GM12878 (cell line): ENCODE data around the gene CBX8. TPM values are rescaled to one million over a fixed set of nuclear protein-coding genes. Genes with fewer than 3 reads are reported as not detected.
A peak's percentile ranks its signal among the peaks of the same experiment; 100 is the strongest.

Source experiments
- ATAC-seq: fragments of 200-7000 bp; cut with Tn5 transposase; 3 replicates; pipeline ENCODE4 v1.9.1; 2020; ENCODE audit warnings: mild to moderate bottlenecking, moderate library complexity
- BruUV-seq: library from RNA; stranded (reverse); fragments of 400-500 nt; replicated peaks from 2 replicates; lab custom pipeline; 2021; lab: Mats Ljungman, UMichigan
- CTCF ChIA-PET: fragments of 300-600 bp; sonication (Branson Sonifier 250); formaldehyde crosslinking; extraction: SDS; loops from one replicate; lab custom pipeline; 2021; ENCODE audit warnings: inconsistent platforms; lab: Yijun Ruan, JAX
- POLR2A ChIA-PET: fragments of 350-600 bp; formaldehyde crosslinking; extraction: SDS; loops from one replicate; lab custom pipeline; 2021; ENCODE audit warnings: inconsistent platforms; lab: Charles Lee
- RAD21 ChIA-PET: fragments of 300-600 bp; sonication (Branson Sonifier 250); formaldehyde crosslinking; loops from one replicate; lab custom pipeline; 2023; ENCODE audit warnings: antibody characterized with exemption; ENCODE audit not compliant: unreplicated experiment; lab: Charles Lee
- SMC1A ChIA-PET: fragments of 300-600 bp; sonication (Branson Sonifier 250); formaldehyde crosslinking; loops from one replicate; lab custom pipeline; 2023; ENCODE audit not compliant: unreplicated experiment, uncharacterized antibody; lab: Charles Lee
- DNase-seq: peaks from one replicate; pipeline ENCODE4 v3.0.0-alpha.2; 2011; ENCODE audit warnings: low read depth, low spot score
- FAIRE-seq: peaks from 3 replicates; lab custom pipeline; 2011; peaks lifted over from hg19 to GRCh38; lab: Jason Lieb, UNC
- H2AFZ ChIP-seq: 2 replicates; pipeline ENCODE4 v1.6.0; 2011; ENCODE audit warnings: low read depth, low read length, control low read depth; ENCODE audit not compliant: control insufficient read depth
- H3K27ac ChIP-seq: 2 replicates; pipeline ENCODE4 v1.5.1; 2011; ENCODE audit warnings: control low read depth; ENCODE audit not compliant: control insufficient read depth, insufficient read depth
- H3K27me3 ChIP-seq, 2 experiments: replicated peaks in 1 of 2; 2 replicates each; pipeline versions ENCODE4 v1.6.0 to v1.6.1; 2011; ENCODE audit warnings: low read length in 1 of 2; ENCODE audit not compliant: control insufficient read depth in 2 of 2, insufficient read depth in 2 of 2
- H3K36me3 ChIP-seq, 2 experiments: 2 replicates each; pipeline ENCODE4 v1.5.1; 2011; ENCODE audit warnings: low read length in 1 of 2; ENCODE audit not compliant: control insufficient read depth in 2 of 2, insufficient read depth in 2 of 2
- H3K4me1 ChIP-seq: 2 replicates; pipeline ENCODE4 v1.6.1; 2011; ENCODE audit warnings: mild to moderate bottlenecking, low read length, moderate library complexity, mixed read lengths; ENCODE audit not compliant: control insufficient read depth, insufficient read depth
- H3K4me2 ChIP-seq: 2 replicates; pipeline ENCODE4 v1.6.0; 2011; ENCODE audit warnings: control low read depth; ENCODE audit not compliant: control insufficient read depth, insufficient read depth
- H3K4me3 ChIP-seq: fragments of 200-600 bp; sonication (generic); 2 replicates; pipeline ENCODE4 v1.5.1; 2016
- H3K79me2 ChIP-seq: 2 replicates; pipeline ENCODE4 v1.6.0; 2011; ENCODE audit warnings: low read length; ENCODE audit not compliant: control insufficient read depth, insufficient read depth
- H3K9ac ChIP-seq: 2 replicates; pipeline ENCODE4 v1.8.0; 2011; ENCODE audit warnings: low read length, control low read depth, mixed read lengths; ENCODE audit not compliant: control insufficient read depth, insufficient read depth
- H3K9me3 ChIP-seq: replicated peaks from 3 replicates; pipeline ENCODE4 v1.5.1; 2011; ENCODE audit warnings: mild to moderate bottlenecking, low read length; ENCODE audit not compliant: control insufficient read depth, insufficient read depth
- H4K20me1 ChIP-seq: 2 replicates; pipeline ENCODE4 v1.6.0; 2011; ENCODE audit not compliant: control insufficient read depth, insufficient read depth
- CBX3 ChIP-seq: fragments of 200-600 bp; sonication (generic); IDR thresholded peaks from 2 replicates; pipeline ENCODE4 v1.6.1; 2016; ENCODE audit warnings: low read depth, borderline replicate concordance
- EED ChIP-seq: sonication (generic); IDR thresholded peaks from 2 replicates; pipeline ENCODE4 v1.6.1; 2016; ENCODE audit warnings: antibody characterized with exemption, low read depth
- IKZF1 ChIP-seq: fragments of 450-650 bp; conservative IDR thresholded peaks from 2 replicates; pipeline ENCODE4 v1.6.1; 2017; ENCODE audit warnings: antibody characterized with exemption, mild to moderate bottlenecking
- IKZF2 ChIP-seq, 2 experiments: fragments of 450-650 bp; IDR thresholded peaks; 2 replicates each; pipeline ENCODE4 v1.6.1; 2017; ENCODE audit warnings: mild to moderate bottlenecking in 2 of 2, moderate library complexity in 2 of 2
- LARP7 ChIP-seq: fragments of 450-650 bp; IDR thresholded peaks from 2 replicates; pipeline ENCODE4 v1.6.1; 2017; ENCODE audit warnings: mild to moderate bottlenecking
- MEF2A ChIP-seq: IDR thresholded peaks from 2 replicates; pipeline ENCODE4 v1.6.1; 2011; ENCODE audit warnings: low read depth, mild to moderate bottlenecking, low read length, moderate library complexity; ENCODE audit not compliant: insufficient read depth
- NFXL1 ChIP-seq: fragments of 450-650 bp; IDR thresholded peaks from 2 replicates; pipeline ENCODE4 v1.6.1; 2017; ENCODE audit warnings: antibody characterized with exemption, mild to moderate bottlenecking, borderline replicate concordance
- NFYA ChIP-seq: IDR thresholded peaks from 2 replicates; pipeline ENCODE4 v1.6.1; 2011; ENCODE audit warnings: low read depth, mild to moderate bottlenecking, low read length, improper control_type of control experiment, borderline replicate concordance
- PAX8 ChIP-seq: fragments of 450-650 bp; IDR thresholded peaks from 2 replicates; pipeline ENCODE4 v1.6.1; 2017; ENCODE audit warnings: mild to moderate bottlenecking, moderate library complexity
- SMAD1 ChIP-seq: fragments of 450-650 bp; IDR thresholded peaks from 2 replicates; pipeline ENCODE4 v1.6.1; 2018; ENCODE audit warnings: mild to moderate bottlenecking, low read depth; ENCODE audit not compliant: partially characterized antibody
- SREBF1 ChIP-seq: IDR thresholded peaks from 2 replicates; pipeline ENCODE4 v1.6.1; 2012; ENCODE audit warnings: mild to moderate bottlenecking, low read length
- SUZ12 ChIP-seq: fragments of 200-600 bp; sonication (generic); IDR thresholded peaks from one replicate; pipeline ENCODE4 v1.6.1; 2018; ENCODE audit warnings: antibody characterized with exemption, mild to moderate bottlenecking; ENCODE audit not compliant: unreplicated experiment
- ZNF274 ChIP-seq: IDR thresholded peaks from one replicate; pipeline ENCODE4 v1.8.0; 2011; ENCODE audit not compliant: insufficient read length, insufficient read depth
- WGBS: methylation state at CpG from one replicate; pipeline ENCODE4 v1.1.6; 2016; ENCODE audit warnings: low lambda C conversion rate; ENCODE audit not compliant: insufficient replicate concordance, insufficient coverage; ENCODE audit errors: missing lambda C conversion rate; 5-methylcytosine and 5-hydroxymethylcytosine counted together
- in situ Hi-C: fragments of 300-500 bp; cut with MboI; formaldehyde crosslinking; loops from 9 replicates; pipeline ENCODE4 v1.14.3; 2018; ENCODE audit warnings: mixed read lengths
- intact Hi-C: fragments of 100-400 bp; cut with micrococcal nuclease; formaldehyde crosslinking; loops from one replicate; pipeline ENCODE4 v1.14.2; 2022; ENCODE audit not compliant: unreplicated experiment
- polyA plus RNA-seq, 11 experiments: library from polyadenylated mRNA; depleted of rRNA in 4 of 11; unstranded in 6 of 11; stranded (reverse) in 5 of 11; fragments of >200 nt; fragmentation: Nextera tagmentation in 4 of 11; fragmentation: Illumina TruSeq in 1 of 11; extraction: Ambion mirVana in 4 of 11; extraction: Trizol in 1 of 11; gene quantifications; 1 replicate in 1 of 11; 2 replicates in 10 of 11; pipeline versions ENCODE4 v1.2.1 to v1.2.3, GENCODE V29; 2011 to 2016; ENCODE audit warnings: inconsistent platforms in 2 of 11, missing spikeins in 2 of 11, low read depth in 1 of 11
- total RNA-seq, 4 experiments: library from RNA; depleted of rRNA in 3 of 4; stranded (reverse); fragments of >200 nt in 3 of 4; fragmentation: Illumina TruSeq in 1 of 4; extraction: Trizol in 1 of 4; gene quantifications; 2 replicates each; pipeline versions ENCODE4 v1.2.1 to v1.2.3, GENCODE V29; 2013 to 2021
- TF ChIP-seq, protein P1 (sequence below): IDR thresholded peaks from 2 replicates; pipeline ENCODE4 v1.6.1; 2012; ENCODE audit warnings: low read depth, low read length, improper control_type of control experiment
- TF ChIP-seq, protein P2 (sequence below): IDR thresholded peaks from 2 replicates; pipeline ENCODE4 v1.6.1; 2011; ENCODE audit warnings: borderline replicate concordance, low read depth, mild to moderate bottlenecking, moderate library complexity, low read length; ENCODE audit not compliant: insufficient read depth, poor library complexity, severe bottlenecking

CBX8 gene
- total and polyA plus RNA-seq, 10 of the 15 experiments (the other 5 are each of a cell fraction or from before 2014, with no cell fraction given), result 0.03 to 6.7 (median 1.9) TPM

DNA sequence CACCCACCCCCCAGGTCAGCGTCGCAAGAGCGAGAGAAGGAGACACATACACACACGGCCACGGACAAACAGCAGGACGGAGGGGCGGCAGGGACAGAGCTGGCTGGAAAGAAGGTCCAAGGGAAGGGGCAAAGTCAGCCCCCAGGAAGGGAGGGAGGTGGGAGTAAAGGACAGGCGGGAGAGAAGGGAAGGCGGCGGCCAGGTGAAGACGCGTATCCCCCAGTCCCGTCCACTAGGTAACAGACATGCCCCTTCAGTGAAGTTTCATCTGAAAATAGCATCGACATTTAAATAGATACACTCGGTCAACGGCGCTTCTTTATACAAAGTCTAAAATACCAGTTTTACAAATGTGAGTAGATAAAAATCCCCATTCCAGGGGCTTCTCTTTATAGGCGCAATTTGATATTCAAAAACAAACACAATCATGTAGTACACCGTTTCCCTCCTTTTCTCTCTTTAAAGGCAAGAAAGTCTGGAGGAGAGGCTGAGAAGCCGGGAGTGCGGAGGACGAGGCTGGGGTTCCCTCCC is 4.5 kb downstream of the CBX8 start:
- ATAC-seq (no peak), DNase-seq (no peak), FAIRE-seq (no peak)
- Histone ChIP-seq H3K27ac (no peak overlapping the region), H3K36me3 (peaks cover 2 to 3% of the 10 kb centered on the region in 2 experiments; a peak in 2 of 4 replicates), H3K4me3 (no peak overlapping the region), H2AFZ (no peak overlapping the region), H3K4me1 (peaks cover 4% of the 10 kb centered on the region; the same call in 1 of the 2 replicates), H3K9me3 (no peaks in the 10 kb centered on the region), H3K4me2 (no peak overlapping the region), H3K79me2 (no peaks in the 10 kb centered on the region), H3K27me3 (peaks cover 14 to 16% of the 10 kb centered on the region in 2 experiments; a peak in 3 of 4 replicates), H3K9ac (no peak overlapping the region), H4K20me1 (no peaks in the 10 kb centered on the region)
- ChIA-PET RAD21 (interaction anchor here (0.6 kb wide), 1 partner anchor 50 kb away, joined by 3 read pairs; no protein-coding TSS in a partner anchor), CTCF (no interaction called here), POLR2A (no interaction called here), SMC1A (no interaction called here)
- in situ Hi-C loops, result no loop called here
- 34% methylated on average over 16 of the region's 22 CpGs for WGBS
- intact Hi-C loops, result no loop called here
- no TSS peak for BruUV-seq
- TF ChIP-seq EED (no peak), SUZ12 (peak; percentile 16), IKZF1 (no peak), CBX3 (no peak)

GRCh38 chr17:79791735-79792161 is 5.1 kb downstream of the CBX8 start:
- no TSS peak for BruUV-seq
- H3K4me1 ChIP-seq, result peaks cover 4% of the 10 kb centered on the region; the same call in 1 of the 2 replicates
- peaks cover 14 to 16% of the 10 kb centered on the region in 2 experiments; a peak in 3 of 4 replicates for H3K27me3 ChIP-seq
- H3K4me3 ChIP-seq, result no peak overlapping the region
- intact Hi-C loops, result loop anchor here (2.0 kb wide), 1 partner anchor 179 kb away; no protein-coding TSS in a partner anchor
- in situ Hi-C loops, result no loop called here
- SMC1A ChIA-PET, result no interaction called here
- ATAC-seq (no peak), DNase-seq (no peak), FAIRE-seq (no peak)
- no peaks in the 10 kb centered on the region for H3K9me3 ChIP-seq
- H3K36me3 ChIP-seq, result peaks cover 2 to 3% of the 10 kb centered on the region in 2 experiments; a peak in 2 of 4 replicates
- CTCF ChIA-PET, result no interaction called here
- H3K4me2 ChIP-seq, result no peak overlapping the region
- 16% methylated on average over 26 of the region's 26 CpGs for WGBS
- no peak overlapping the region for H3K27ac ChIP-seq
- H4K20me1 ChIP-seq, result no peaks in the 10 kb centered on the region
- no peaks in the 10 kb centered on the region for H3K79me2 ChIP-seq
- POLR2A ChIA-PET, result no interaction called here
- RAD21 ChIA-PET, result interaction anchor here (1.0 kb wide), 1 partner anchor 45 kb away, joined by 3 read pairs; no protein-coding TSS in a partner anchor
- no peak overlapping the region for H3K9ac ChIP-seq
- no peak overlapping the region for H2AFZ ChIP-seq
- TF ChIP-seq MEF2A, result no peak
- TF ChIP-seq, protein P1, sequence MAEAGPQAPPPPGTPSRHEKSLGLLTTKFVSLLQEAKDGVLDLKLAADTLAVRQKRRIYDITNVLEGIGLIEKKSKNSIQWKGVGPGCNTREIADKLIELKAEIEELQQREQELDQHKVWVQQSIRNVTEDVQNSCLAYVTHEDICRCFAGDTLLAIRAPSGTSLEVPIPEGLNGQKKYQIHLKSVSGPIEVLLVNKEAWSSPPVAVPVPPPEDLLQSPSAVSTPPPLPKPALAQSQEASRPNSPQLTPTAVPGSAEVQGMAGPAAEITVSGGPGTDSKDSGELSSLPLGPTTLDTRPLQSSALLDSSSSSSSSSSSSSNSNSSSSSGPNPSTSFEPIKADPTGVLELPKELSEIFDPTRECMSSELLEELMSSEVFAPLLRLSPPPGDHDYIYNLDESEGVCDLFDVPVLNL, result no peak
- TF ChIP-seq PAX8, result no peak
- TF ChIP-seq NFYA, result no peak
- TF ChIP-seq LARP7, result no peak
- TF ChIP-seq ZNF274, result no peak
- TF ChIP-seq, protein P2, sequence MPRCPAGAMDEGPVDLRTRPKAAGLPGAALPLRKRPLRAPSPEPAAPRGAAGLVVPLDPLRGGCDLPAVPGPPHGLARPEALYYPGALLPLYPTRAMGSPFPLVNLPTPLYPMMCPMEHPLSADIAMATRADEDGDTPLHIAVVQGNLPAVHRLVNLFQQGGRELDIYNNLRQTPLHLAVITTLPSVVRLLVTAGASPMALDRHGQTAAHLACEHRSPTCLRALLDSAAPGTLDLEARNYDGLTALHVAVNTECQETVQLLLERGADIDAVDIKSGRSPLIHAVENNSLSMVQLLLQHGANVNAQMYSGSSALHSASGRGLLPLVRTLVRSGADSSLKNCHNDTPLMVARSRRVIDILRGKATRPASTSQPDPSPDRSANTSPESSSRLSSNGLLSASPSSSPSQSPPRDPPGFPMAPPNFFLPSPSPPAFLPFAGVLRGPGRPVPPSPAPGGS, result no peak
- no peak for TF ChIP-seq NFXL1
- TF ChIP-seq SMAD1, result no peak
- TF ChIP-seq SREBF1, result no peak
- no peak for TF ChIP-seq IKZF2 (IDR thresholded peaks at IDR 0.05)
